Heart left ventricle (tissue), 16 donors: Measurements from ENCODE around the gene GAMT. TPM values are rescaled to one million over a fixed set of nuclear protein-coding genes. Genes with fewer than 3 reads are reported as not detected.
A peak's percentile ranks its signal among the peaks of the same experiment; 100 is the strongest.

Experiments
- ATAC-seq, 4 donors: fragments of 200-7000 bp; cut with Tn5 transposase; one replicate each; pipeline ENCODE4 v1.9.1; 2020 to 2022; ENCODE audit warnings: moderate library complexity in 4 of 4, mild to moderate bottlenecking in 3 of 4, moderate number of reproducible peaks in 1 of 4
- DNase-seq, 5 donors: peaks; one replicate each; pipeline ENCODE4 v3.0.0-alpha.2; 2020
- H3K27ac ChIP-seq, 12 donors: fragments of 200-600 bp; sonication (generic) in 4 of 12; one replicate each; pipeline versions ENCODE4 v1.5.0 to v1.8.0; 2016 to 2022; ENCODE audit warnings: mild to moderate bottlenecking in 2 of 12
- H3K27me3 ChIP-seq, 9 donors: fragments of 200-600 bp; sonication (generic) in 2 of 9; one replicate each; pipeline versions ENCODE4 v1.5.1 to v1.8.0; 2016 to 2022; ENCODE audit warnings: mild to moderate bottlenecking in 3 of 9
- H3K36me3 ChIP-seq, 9 donors: fragments of 200-600 bp; sonication (generic) in 2 of 9; one replicate each; pipeline versions ENCODE4 v1.5.0 to v1.8.0; 2018 to 2022; ENCODE audit warnings: mild to moderate bottlenecking in 2 of 9
- H3K4me1 ChIP-seq, 12 donors: fragments of 200-600 bp; sonication (generic) in 4 of 12; one replicate each; pipeline versions ENCODE4 v1.5.0 to v1.8.0; 2016 to 2022; ENCODE audit warnings: mild to moderate bottlenecking in 3 of 12
- H3K4me3 ChIP-seq, 12 donors: fragments of 200-600 bp; sonication (generic) in 4 of 12; one replicate each; pipeline versions ENCODE4 v1.5.0 to v1.8.0; 2017 to 2022; ENCODE audit warnings: mild to moderate bottlenecking in 9 of 12, moderate library complexity in 4 of 12
- H3K9me3 ChIP-seq, 12 donors: fragments of 200-600 bp; sonication (generic) in 4 of 12; one replicate each; pipeline versions ENCODE4 v1.5.0 to v1.8.0; 2016 to 2022; ENCODE audit warnings: mild to moderate bottlenecking in 1 of 12
- CTCF ChIP-seq, 12 donors: fragments of 200-600 bp; sonication (generic) in 4 of 12; IDR thresholded peaks; one replicate each; pipeline versions ENCODE4 v1.5.0 to v1.8.0; 2018 to 2022; ENCODE audit warnings: antibody characterized with exemption in 12 of 12, mild to moderate bottlenecking in 5 of 12
- POLR2A ChIP-seq, 2 donors: fragments of 450-650 bp; IDR thresholded peaks; one replicate each; pipeline ENCODE4 v1.6.1; 2017; ENCODE audit warnings: antibody characterized with exemption in 2 of 2, mild to moderate bottlenecking in 2 of 2, moderate library complexity in 2 of 2
- WGBS, 4 donors: extraction: QIAGEN DNeasy Blood & Tissue Kit in 2 of 4; methylation state at CpG; one replicate each; pipeline versions ENCODE4 v1.1.5 to v1.1.7; 2013 to 2018; 5-methylcytosine and 5-hydroxymethylcytosine counted together
- intact Hi-C, 10 donors: fragments of 100-400 bp; cut with DNase I; formaldehyde crosslinking; loops; one replicate each; pipeline versions ENCODE4 v1.11.1 to v1.14.2; 2022
- polyA plus RNA-seq, 2 donors: library from polyadenylated mRNA; stranded (reverse); fragments of 200-250 nt; gene quantifications; one replicate each; pipeline ENCODE4 v1.2.3, GENCODE V29; 2013
- total RNA-seq, 9 donors: library from RNA; depleted of rRNA in 2 of 9; stranded (reverse); fragments of >200 nt in 2 of 9; fragmentation: NEBNext Ultra II Directional in 3 of 9; extraction: Animal tissue kit (Norgen Biotek cat#: 25700) in 3 of 9; gene quantifications; one replicate each; pipeline versions ENCODE4 v1.1.0 to v1.2.4, GENCODE V29; 2016 to 2023
- donor health status: ischemic (EF 13 %, LVEDD 7.1; RV severe dilation, severe dysfunction).
- donor health status: healthy with polysubstance abuse.
- donor health status: DM: no; HTN: yes; CAD: no.
- donor health status: DM: no; HTN: no; CAD: no.
- donor health status: ischemic (EF 25% LVEDD 6.9; RV normal size, moderate dysfunction).
- donor health status: ischemic (EF 25% LVEDD 5.7; RV mildly dilated, moderate dysfunction).
- donor health status: healthy.
- donor health status: DM: yes; HTN: yes; CAD: no.
- donor health status: ischemic (EF 35%, LVEDD 5.7; RV mildly dilated, moderate dysfunction).
- donor health status: nonischemic (EF 11% LVEDD 7.7; RV severe dilation, severe dysfunction).
- donor health status: DM: yes; HTN: yes; CAD: no.
- donor health status: PGD.
- donor health status: ischemic (EF 29% LVEDD 5.4; RV normal size, mild dysfunction).
- donor health status: nonischemic (EF 23%, LVEDD 6.1; RV moderate dilation, normal function).

Gene GAMT
- total and polyA plus RNA-seq, 11 donors: 21.9 to 180 (median 62.5) TPM

GRCh38 chr19:1402411-1403070, 1.2 kb upstream of the GAMT start:
- WGBS, 4 donors: 60 to 69% (median 63%) methylated on average over 17 to 25 of the region's 25 CpGs

GRCh38 chr19:1401889-1402217, 511 bp upstream of the GAMT start:
- peak overlapping the region in 6 of 12 donors; percentile 66 to 87 (median 76) for H3K27ac ChIP-seq
- no peak for DNase-seq
- 52 to 66% (median 59%) methylated on average over 11 of the region's 11 CpGs for WGBS, 4 donors
- no peaks in the 10 kb centered on the region for H3K9me3 ChIP-seq
- H3K27me3 ChIP-seq: peaks cover 0 to 25% (median 0%) of the 10 kb centered on the region in 9 donors
- no peak for ATAC-seq
- peak overlapping the region in 10 of 12 donors; percentile 64 to 78 (median 72) for H3K4me3 ChIP-seq
- H3K36me3 ChIP-seq: peaks cover 0 to 3% (median 0%) of the 10 kb centered on the region in 9 donors
- intact Hi-C loops: loop anchor here in 5 of 10 donors (5.0 to 10.0 kb wide), 4 partner anchors 85 to 127 kb away; partner anchors contain the start of gene FAM174C (in 3 of the 5)
- peaks cover 0 to 36% (median 23%) of the 10 kb centered on the region in 12 donors for H3K4me1 ChIP-seq
- peak in 1 of 12 donors; percentile 21 for TF ChIP-seq CTCF (IDR thresholded peaks at IDR 0.05)
- TF ChIP-seq POLR2A (IDR thresholded peaks at IDR 0.05): no peak

More at GRCh38 chr19:1402411-1403070, 1.2 kb upstream of the GAMT start:
- intact Hi-C loops: loop anchor here in 5 of 10 donors (5.0 to 10.0 kb wide), 4 partner anchors 85 to 128 kb away; partner anchors contain the start of gene FAM174C (in 3 of the 5)
- Histone ChIP-seq H3K9me3 (no peaks in the 10 kb centered on the region), H3K4me1 (peaks cover 0 to 36% (median 21%) of the 10 kb centered on the region in 12 donors), H3K36me3 (peaks cover 0 to 3% (median 0%) of the 10 kb centered on the region in 9 donors), H3K27ac (no peak overlapping the region), H3K4me3 (no peak overlapping the region), H3K27me3 (peaks cover 0 to 25% (median 0%) of the 10 kb centered on the region in 9 donors)
- DNase-seq (peak in 2 of 5 donors; percentile 20 to 61), ATAC-seq (no peak)
- TF ChIP-seq POLR2A (IDR thresholded peaks at IDR 0.05): no peak
- TF ChIP-seq CTCF (IDR thresholded peaks at IDR 0.05): no peak

GRCh38 chr19:1400281-1401137, 833 bp downstream of the GAMT start:
- peak overlapping the region; percentile 40 to 87 (median 76) for H3K27ac ChIP-seq
- WGBS, 4 donors: 19 to 36% (median 30%) methylated on average over 20 to 36 of the region's 36 CpGs
- ATAC-seq (peak; percentile 60 to 84 (median 79)), DNase-seq (peak; percentile 71 to 86 (median 80))
- H3K36me3 ChIP-seq: peaks cover 0 to 5% (median 0%) of the 10 kb centered on the region in 9 donors
- no peaks in the 10 kb centered on the region for H3K9me3 ChIP-seq
- intact Hi-C loops: loop anchor here in 5 of 10 donors (5.0 to 10.0 kb wide), 4 partner anchors 83 to 126 kb away; partner anchors contain the start of gene FAM174C (in 3 of the 5)
- H3K27me3 ChIP-seq: peaks cover 0 to 25% (median 0%) of the 10 kb centered on the region in 9 donors
- no peak for TF ChIP-seq POLR2A (IDR thresholded peaks at IDR 0.05)
- peak overlapping the region; percentile 59 to 78 (median 72) for H3K4me3 ChIP-seq
- peaks cover 12 to 44% (median 31%) of the 10 kb centered on the region in 12 donors for H3K4me1 ChIP-seq

GRCh38 chr19:1399745-1400144, 1.6 kb downstream of the GAMT start:
- intact Hi-C loops: loop anchor here in 6 of 10 donors (5.0 to 10.0 kb wide), 4 partner anchors 82 to 125 kb away; partner anchors contain the start of gene FAM174C (in 4 of the 6)
- peak in 1 of 5 donors; percentile 24 for DNase-seq
- TF ChIP-seq POLR2A (IDR thresholded peaks at IDR 0.05) (no peak), CTCF (IDR thresholded peaks at IDR 0.05) (no peak)
- Histone ChIP-seq H3K9me3 (no peaks in the 10 kb centered on the region), H3K4me3 (no peak overlapping the region), H3K36me3 (peaks cover 0 to 9% (median 0%) of the 10 kb centered on the region in 9 donors), H3K27ac (no peak overlapping the region), H3K4me1 (peaks cover 12 to 48% (median 32%) of the 10 kb centered on the region in 12 donors), H3K27me3 (peaks cover 0 to 25% (median 0%) of the 10 kb centered on the region in 9 donors)
- WGBS, 4 donors: 92 to 96% (median 94%) methylated on average over 3 to 15 of the region's 15 CpGs
- ATAC-seq: no peak
